Liver (tissue), 9 donors: ENCODE measurements around the gene CAPN3. TPM values are rescaled to one million over a fixed set of nuclear protein-coding genes. Genes with fewer than 3 reads are reported as not detected.

Experiments
- DNase-seq: peaks from one replicate; pipeline ENCODE4 v3.0.0-alpha.2; 2017; ENCODE audit warnings: low spot score
- H3K27ac ChIP-seq, 2 donors: one replicate each; pipeline ENCODE4 v1.7.0; 2013; ENCODE audit warnings: inconsistent platforms in 2 of 2, low read length in 2 of 2, control low read depth in 1 of 2, low read depth in 1 of 2, mild to moderate bottlenecking in 1 of 2
- H3K27me3 ChIP-seq, 4 donors: one replicate each; pipeline versions ENCODE4 v1.6.1 to v1.7.0; 2013; ENCODE audit warnings: low read length in 3 of 4, inconsistent platforms in 1 of 4, mild to moderate bottlenecking in 1 of 4, moderate library complexity in 1 of 4; ENCODE audit not compliant: control insufficient read depth in 4 of 4, insufficient read depth in 4 of 4
- H3K36me3 ChIP-seq, 4 donors: one replicate each; pipeline versions ENCODE4 v1.6.1 to v1.7.0; 2013; ENCODE audit warnings: low read length in 3 of 4, mild to moderate bottlenecking in 3 of 4, low read depth in 1 of 4, moderate library complexity in 1 of 4; ENCODE audit not compliant: control insufficient read depth in 4 of 4, insufficient read depth in 3 of 4
- H3K4me1 ChIP-seq, 4 donors: one replicate each; pipeline versions ENCODE4 v1.6.1 to v1.7.0; 2013; ENCODE audit warnings: low read length in 3 of 4, mild to moderate bottlenecking in 3 of 4, moderate library complexity in 1 of 4; ENCODE audit not compliant: control insufficient read depth in 4 of 4, insufficient read depth in 4 of 4
- H3K4me3 ChIP-seq, 3 donors: one replicate each; pipeline versions ENCODE4 v1.6.1 to v1.7.0; 2013; ENCODE audit warnings: low read length in 3 of 3, control low read depth in 1 of 3, low read depth in 1 of 3, mild to moderate bottlenecking in 1 of 3
- H3K9ac ChIP-seq, 2 donors: one replicate each; pipeline ENCODE4 v1.7.0; 2013; ENCODE audit warnings: low read length in 2 of 2, mild to moderate bottlenecking in 2 of 2, moderate library complexity in 2 of 2, control low read depth in 1 of 2, low read depth in 1 of 2
- H3K9me3 ChIP-seq, 4 donors: one replicate each; pipeline versions ENCODE4 v1.6.1 to v1.7.0; 2013; ENCODE audit warnings: low read length in 3 of 4; ENCODE audit not compliant: control insufficient read depth in 4 of 4
- EGR1 ChIP-seq, 2 donors: IDR thresholded peaks; 2 replicates each; pipeline ENCODE4 v1.6.1; 2016 to 2018; ENCODE audit warnings: antibody characterized with exemption in 2 of 2, low read depth in 2 of 2
- FOXA1 ChIP-seq: IDR thresholded peaks from 2 replicates; pipeline ENCODE4 v1.6.1; 2016; ENCODE audit warnings: antibody characterized with exemption
- GABPA ChIP-seq, 2 donors: IDR thresholded peaks in 1 of 2; conservative IDR thresholded peaks in 1 of 2; 2 replicates each; pipeline ENCODE4 v1.6.1; 2016; ENCODE audit warnings: antibody characterized with exemption in 2 of 2, mild to moderate bottlenecking in 1 of 2, moderate library complexity in 1 of 2
- HNF4A ChIP-seq, 2 donors: conservative IDR thresholded peaks; 2 replicates each; pipeline ENCODE4 v1.6.1; 2016; ENCODE audit warnings: antibody characterized with exemption in 2 of 2, mild to moderate bottlenecking in 2 of 2
- HNF4G ChIP-seq: IDR thresholded peaks from 2 replicates; pipeline ENCODE4 v1.6.1; 2016; ENCODE audit warnings: antibody characterized with exemption
- JUND ChIP-seq, 2 donors: IDR thresholded peaks; 2 replicates each; pipeline ENCODE4 v1.6.1; 2016; ENCODE audit warnings: antibody characterized with exemption in 2 of 2
- NR2F2 ChIP-seq: IDR thresholded peaks from 2 replicates; pipeline ENCODE4 v1.6.1; 2016; ENCODE audit warnings: antibody characterized with exemption
- RAD21 ChIP-seq, 2 donors: IDR thresholded peaks; 2 replicates each; pipeline ENCODE4 v1.6.1; 2016; ENCODE audit warnings: antibody characterized with exemption in 2 of 2, mild to moderate bottlenecking in 2 of 2
- RXRA ChIP-seq, 2 donors: IDR thresholded peaks; 2 replicates each; pipeline ENCODE4 v1.6.1; 2017 to 2018; ENCODE audit warnings: antibody characterized with exemption in 2 of 2, mild to moderate bottlenecking in 1 of 2
- TAF1 ChIP-seq: conservative IDR thresholded peaks from 2 replicates; pipeline ENCODE4 v1.6.1; 2016; ENCODE audit warnings: antibody characterized with exemption, mild to moderate bottlenecking
- YY1 ChIP-seq: IDR thresholded peaks from 2 replicates; pipeline ENCODE4 v1.6.1; 2016; ENCODE audit warnings: antibody characterized with exemption, mild to moderate bottlenecking
- WGBS: extraction: QIAGEN DNeasy Blood & Tissue Kit; methylation state at CpG from one replicate; pipeline ENCODE4 v1.1.7; 2013; 5-methylcytosine and 5-hydroxymethylcytosine counted together
- polyA plus RNA-seq, 2 donors: library from polyadenylated mRNA; stranded (reverse) in 1 of 2; unstranded in 1 of 2; fragments of 200-250 nt in 1 of 2; fragments of >200 nt in 1 of 2; fragmentation: Nextera tagmentation in 1 of 2; extraction: Ambion mirVana in 1 of 2; gene quantifications; one replicate each; pipeline versions ENCODE4 v1.2.1 to v1.2.3, GENCODE V29; 2013 to 2015
- total RNA-seq, 2 donors: library from RNA; depleted of rRNA; stranded (reverse); fragments of >200 nt; gene quantifications; one replicate each; pipeline ENCODE4 v1.2.3, GENCODE V29; 2014
- TF ChIP-seq, protein P1 (sequence below): IDR thresholded peaks from 2 replicates; pipeline ENCODE4 v1.6.1; 2016; ENCODE audit warnings: antibody characterized with exemption
- TF ChIP-seq, protein P2 (sequence below): fragments of 150-350 bp; IDR thresholded peaks from 2 replicates; pipeline ENCODE4 v1.5.1; 2017; ENCODE audit warnings: improper control_type of control experiment, low read depth, low read length; ENCODE audit not compliant: missing input control
- TF ChIP-seq, protein P3 (sequence below): IDR thresholded peaks from 2 replicates; pipeline ENCODE4 v1.6.1; 2016; ENCODE audit warnings: antibody characterized with exemption
- TF ChIP-seq, protein P4 (sequence below): IDR thresholded peaks from 2 replicates; pipeline ENCODE4 v1.6.1; 2016; ENCODE audit warnings: antibody characterized with exemption
- TF ChIP-seq, protein P5 (sequence below): IDR thresholded peaks from 2 replicates; pipeline ENCODE4 v1.6.1; 2016; ENCODE audit warnings: antibody characterized with exemption, mild to moderate bottlenecking
- donor health status: healthy.
- donor health status: healthy.
- donor health status: healthy.
- donor health status: healthy.
- donor health status: healthy.

Gene CAPN3
- total and polyA plus RNA-seq, 4 donors: 2.0 to 6.1 (median 4.2) TPM

DNA sequence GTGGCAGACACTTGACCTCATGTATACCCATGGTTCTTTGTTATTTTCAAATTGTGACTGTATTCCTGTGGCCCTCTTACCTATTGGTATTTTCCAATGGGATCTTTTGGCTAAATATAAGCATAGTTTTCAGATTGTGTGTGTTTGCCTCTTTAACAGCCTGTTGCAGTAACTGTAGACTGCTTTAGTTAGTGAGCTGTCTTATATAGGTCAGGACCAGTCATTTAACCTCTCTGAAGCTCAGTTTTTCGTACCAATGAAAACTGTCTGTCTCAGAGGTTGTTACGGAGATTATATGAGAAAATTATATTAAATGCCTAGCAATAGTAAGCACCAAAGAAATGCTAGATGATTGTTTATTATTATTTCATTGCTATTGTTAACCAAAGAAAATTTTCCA lies 29.3 kb upstream of the CAPN3 start:
- Histone ChIP-seq H3K27me3 (no peaks in the 10 kb centered on the region), H3K36me3 (peaks cover 1 to 45% (median 28%) of the 10 kb centered on the region in 4 donors), H3K4me3 (no peak overlapping the region), H3K9ac (no peak overlapping the region), H3K4me1 (no peaks in the 10 kb centered on the region), H3K27ac (no peak overlapping the region), H3K9me3 (peaks cover 0 to 1% (median 0%) of the 10 kb centered on the region in 4 donors)
- DNase-seq: no peak
- 82% methylated on average over 2 of the region's 2 CpGs for WGBS
- TF ChIP-seq HNF4A (conservative IDR thresholded peaks at IDR 0.05): no peak
- no peak for TF ChIP-seq YY1
- TF ChIP-seq, protein P1, sequence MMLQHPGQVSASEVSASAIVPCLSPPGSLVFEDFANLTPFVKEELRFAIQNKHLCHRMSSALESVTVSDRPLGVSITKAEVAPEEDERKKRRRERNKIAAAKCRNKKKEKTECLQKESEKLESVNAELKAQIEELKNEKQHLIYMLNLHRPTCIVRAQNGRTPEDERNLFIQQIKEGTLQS: no peak
- TF ChIP-seq, protein P2, sequence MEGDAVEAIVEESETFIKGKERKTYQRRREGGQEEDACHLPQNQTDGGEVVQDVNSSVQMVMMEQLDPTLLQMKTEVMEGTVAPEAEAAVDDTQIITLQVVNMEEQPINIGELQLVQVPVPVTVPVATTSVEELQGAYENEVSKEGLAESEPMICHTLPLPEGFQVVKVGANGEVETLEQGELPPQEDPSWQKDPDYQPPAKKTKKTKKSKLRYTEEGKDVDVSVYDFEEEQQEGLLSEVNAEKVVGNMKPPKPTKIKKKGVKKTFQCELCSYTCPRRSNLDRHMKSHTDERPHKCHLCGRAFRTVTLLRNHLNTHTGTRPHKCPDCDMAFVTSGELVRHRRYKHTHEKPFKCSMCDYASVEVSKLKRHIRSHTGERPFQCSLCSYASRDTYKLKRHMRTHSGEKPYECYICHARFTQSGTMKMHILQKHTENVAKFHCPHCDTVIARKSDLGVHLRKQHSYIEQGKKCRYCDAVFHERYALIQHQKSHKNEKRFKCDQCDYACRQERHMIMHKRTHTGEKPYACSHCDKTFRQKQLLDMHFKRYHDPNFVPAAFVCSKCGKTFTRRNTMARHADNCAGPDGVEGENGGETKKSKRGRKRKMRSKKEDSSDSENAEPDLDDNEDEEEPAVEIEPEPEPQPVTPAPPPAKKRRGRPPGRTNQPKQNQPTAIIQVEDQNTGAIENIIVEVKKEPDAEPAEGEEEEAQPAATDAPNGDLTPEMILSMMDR: no peak
- TF ChIP-seq RXRA (IDR thresholded peaks at IDR 0.05): no peak
- no peak for TF ChIP-seq EGR1 (IDR thresholded peaks at IDR 0.05; ENCODE audit: low read depth in 2 of 2)
- TF ChIP-seq GABPA (IDR thresholded peaks at IDR 0.05 in 1 of 2, conservative IDR thresholded peaks at IDR 0.05 in 1 of 2): no peak
- TF ChIP-seq, protein P3, sequence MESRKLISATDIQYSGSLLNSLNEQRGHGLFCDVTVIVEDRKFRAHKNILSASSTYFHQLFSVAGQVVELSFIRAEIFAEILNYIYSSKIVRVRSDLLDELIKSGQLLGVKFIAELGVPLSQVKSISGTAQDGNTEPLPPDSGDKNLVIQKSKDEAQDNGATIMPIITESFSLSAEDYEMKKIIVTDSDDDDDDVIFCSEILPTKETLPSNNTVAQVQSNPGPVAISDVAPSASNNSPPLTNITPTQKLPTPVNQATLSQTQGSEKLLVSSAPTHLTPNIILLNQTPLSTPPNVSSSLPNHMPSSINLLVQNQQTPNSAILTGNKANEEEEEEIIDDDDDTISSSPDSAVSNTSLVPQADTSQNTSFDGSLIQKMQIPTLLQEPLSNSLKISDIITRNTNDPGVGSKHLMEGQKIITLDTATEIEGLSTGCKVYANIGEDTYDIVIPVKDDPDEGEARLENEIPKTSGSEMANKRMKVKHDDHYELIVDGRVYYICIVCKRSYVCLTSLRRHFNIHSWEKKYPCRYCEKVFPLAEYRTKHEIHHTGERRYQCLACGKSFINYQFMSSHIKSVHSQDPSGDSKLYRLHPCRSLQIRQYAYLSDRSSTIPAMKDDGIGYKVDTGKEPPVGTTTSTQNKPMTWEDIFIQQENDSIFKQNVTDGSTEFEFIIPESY: no peak
- TF ChIP-seq, protein P4, sequence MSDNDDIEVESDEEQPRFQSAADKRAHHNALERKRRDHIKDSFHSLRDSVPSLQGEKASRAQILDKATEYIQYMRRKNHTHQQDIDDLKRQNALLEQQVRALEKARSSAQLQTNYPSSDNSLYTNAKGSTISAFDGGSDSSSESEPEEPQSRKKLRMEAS: no peak
- TF ChIP-seq TAF1: no peak
- no peak for TF ChIP-seq NR2F2
- TF ChIP-seq FOXA1: no peak
- TF ChIP-seq, protein P5, sequence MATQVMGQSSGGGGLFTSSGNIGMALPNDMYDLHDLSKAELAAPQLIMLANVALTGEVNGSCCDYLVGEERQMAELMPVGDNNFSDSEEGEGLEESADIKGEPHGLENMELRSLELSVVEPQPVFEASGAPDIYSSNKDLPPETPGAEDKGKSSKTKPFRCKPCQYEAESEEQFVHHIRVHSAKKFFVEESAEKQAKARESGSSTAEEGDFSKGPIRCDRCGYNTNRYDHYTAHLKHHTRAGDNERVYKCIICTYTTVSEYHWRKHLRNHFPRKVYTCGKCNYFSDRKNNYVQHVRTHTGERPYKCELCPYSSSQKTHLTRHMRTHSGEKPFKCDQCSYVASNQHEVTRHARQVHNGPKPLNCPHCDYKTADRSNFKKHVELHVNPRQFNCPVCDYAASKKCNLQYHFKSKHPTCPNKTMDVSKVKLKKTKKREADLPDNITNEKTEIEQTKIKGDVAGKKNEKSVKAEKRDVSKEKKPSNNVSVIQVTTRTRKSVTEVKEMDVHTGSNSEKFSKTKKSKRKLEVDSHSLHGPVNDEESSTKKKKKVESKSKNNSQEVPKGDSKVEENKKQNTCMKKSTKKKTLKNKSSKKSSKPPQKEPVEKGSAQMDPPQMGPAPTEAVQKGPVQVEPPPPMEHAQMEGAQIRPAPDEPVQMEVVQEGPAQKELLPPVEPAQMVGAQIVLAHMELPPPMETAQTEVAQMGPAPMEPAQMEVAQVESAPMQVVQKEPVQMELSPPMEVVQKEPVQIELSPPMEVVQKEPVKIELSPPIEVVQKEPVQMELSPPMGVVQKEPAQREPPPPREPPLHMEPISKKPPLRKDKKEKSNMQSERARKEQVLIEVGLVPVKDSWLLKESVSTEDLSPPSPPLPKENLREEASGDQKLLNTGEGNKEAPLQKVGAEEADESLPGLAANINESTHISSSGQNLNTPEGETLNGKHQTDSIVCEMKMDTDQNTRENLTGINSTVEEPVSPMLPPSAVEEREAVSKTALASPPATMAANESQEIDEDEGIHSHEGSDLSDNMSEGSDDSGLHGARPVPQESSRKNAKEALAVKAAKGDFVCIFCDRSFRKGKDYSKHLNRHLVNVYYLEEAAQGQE: no peak
- no peak for TF ChIP-seq RAD21 (IDR thresholded peaks at IDR 0.05)
- TF ChIP-seq HNF4G: no peak
- TF ChIP-seq JUND (IDR thresholded peaks at IDR 0.05): no peak

DNA sequence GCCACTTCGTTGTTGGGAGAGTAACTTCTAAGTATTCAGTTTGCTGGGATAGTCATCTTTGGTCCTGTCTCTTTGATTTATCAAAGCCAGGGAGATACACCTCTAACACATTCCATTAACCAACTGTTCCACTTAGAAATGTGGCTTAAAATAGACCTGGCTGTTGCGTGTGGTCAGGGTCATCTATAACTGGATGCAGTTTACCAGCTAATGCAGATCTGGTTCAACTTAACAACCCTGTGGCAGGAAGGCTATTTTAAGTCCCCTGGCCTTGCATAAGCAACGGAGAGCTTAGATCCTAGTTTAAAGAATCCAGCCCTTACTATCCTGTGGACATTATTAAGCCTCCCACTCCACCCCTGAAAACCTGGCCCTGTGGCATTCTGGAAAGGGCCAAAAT lies 28.1 kb upstream of the CAPN3 start:
- WGBS: 92% methylated on average over 3 of the region's 3 CpGs
- no peak overlapping the region for H3K27ac ChIP-seq
- no peak overlapping the region for H3K4me3 ChIP-seq
- peaks cover 0 to 41% (median 24%) of the 10 kb centered on the region in 4 donors for H3K36me3 ChIP-seq
- no peak overlapping the region for H3K9ac ChIP-seq
- H3K27me3 ChIP-seq: no peaks in the 10 kb centered on the region
- DNase-seq: no peak
- no peaks in the 10 kb centered on the region for H3K4me1 ChIP-seq
- H3K9me3 ChIP-seq: peaks cover 0 to 2% (median 0%) of the 10 kb centered on the region in 4 donors
- TF ChIP-seq, protein P5: no peak
- no peak for TF ChIP-seq NR2F2
- TF ChIP-seq, protein P4: no peak
